T follicular helper cell (primary cell): ENCODE data around the gene DEK.
"Not testable (repeated sequence)": the region's sequence is repeated elsewhere in the genome, so short reads cannot be mapped to it uniquely, and the experiment has no call there.

ENCODE experiments used
- DNase-seq: peaks from one replicate; pipeline ENCODE4 v3.0.0-alpha.2; 2020; ENCODE audit warnings: low read depth

Gene DEK

GRCh38 chr6:18204691-18205090 lies 59.6 kb downstream of the DEK start:
- no peak for DNase-seq

- no peak for DNase-seq
Measured at GRCh38 chr6:18203786-18204185, 60.5 kb downstream of the DEK start.

- no peak for DNase-seq
Measured at GRCh38 chr6:18192026-18192425, 72.3 kb downstream of the DEK start.

- no peak for DNase-seq
Measured at GRCh38 chr6:18189196-18189595, 75.1 kb downstream of the DEK start.

GRCh38 chr6:18187701-18188100 lies 76.6 kb downstream of the DEK start:
- DNase-seq: no peak

GRCh38 chr6:18186540-18187250 lies 77.6 kb downstream of the DEK start:
- no peak for DNase-seq

GRCh38 chr6:18186033-18186432 lies 78.3 kb downstream of the DEK start:
- DNase-seq: no peak

GRCh38 chr6:18185624-18186023 lies 78.7 kb downstream of the DEK start:
- DNase-seq: no peak

- DNase-seq: no peak
Measured at GRCh38 chr6:18183766-18184165, 80.6 kb downstream of the DEK start.

GRCh38 chr6:18182568-18182967 lies 81.8 kb downstream of the DEK start:
- no peak for DNase-seq

GRCh38 chr6:18179770-18180356 lies 84.5 kb downstream of the DEK start:
- DNase-seq: no peak

GRCh38 chr6:18178960-18179615 lies 85.2 kb downstream of the DEK start:
- no peak for DNase-seq

- no peak for DNase-seq
Measured at GRCh38 chr6:18177286-18177965, 86.9 kb downstream of the DEK start.

- DNase-seq: not testable (repeated sequence)
Measured at GRCh38 chr6:18176198-18176597, 88.1 kb downstream of the DEK start.
